GM15510 (cell line): Measurements from ENCODE around the gene PLCB4.

Source experiments
- POLR2A ChIP-seq: IDR thresholded peaks from 3 replicates; pipeline ENCODE4 v1.6.1; 2011; ENCODE audit warnings: borderline replicate concordance; ENCODE audit not compliant: insufficient read length; ENCODE audit errors: extremely low read depth

The PLCB4 gene

DNA sequence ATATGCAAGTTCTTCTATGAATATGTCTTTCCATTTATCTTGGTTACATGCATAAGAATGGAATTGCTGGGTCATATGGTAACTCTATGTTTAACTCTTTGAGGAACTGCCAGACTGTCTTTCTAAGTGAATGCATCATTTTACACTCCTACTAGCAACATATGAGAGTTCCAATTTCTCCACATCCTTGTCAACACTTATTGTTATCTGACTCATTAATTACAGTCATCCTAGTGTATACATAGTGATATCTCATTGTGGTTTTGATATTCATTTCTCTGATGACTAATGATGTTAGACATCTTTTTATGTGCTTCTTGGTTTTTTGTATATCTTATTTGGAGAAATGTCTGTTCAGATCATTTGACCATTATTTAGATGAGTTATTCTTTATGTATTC lies 348.8 kb downstream of the PLCB4 start:
- TF ChIP-seq POLR2A, result no peak

DNA sequence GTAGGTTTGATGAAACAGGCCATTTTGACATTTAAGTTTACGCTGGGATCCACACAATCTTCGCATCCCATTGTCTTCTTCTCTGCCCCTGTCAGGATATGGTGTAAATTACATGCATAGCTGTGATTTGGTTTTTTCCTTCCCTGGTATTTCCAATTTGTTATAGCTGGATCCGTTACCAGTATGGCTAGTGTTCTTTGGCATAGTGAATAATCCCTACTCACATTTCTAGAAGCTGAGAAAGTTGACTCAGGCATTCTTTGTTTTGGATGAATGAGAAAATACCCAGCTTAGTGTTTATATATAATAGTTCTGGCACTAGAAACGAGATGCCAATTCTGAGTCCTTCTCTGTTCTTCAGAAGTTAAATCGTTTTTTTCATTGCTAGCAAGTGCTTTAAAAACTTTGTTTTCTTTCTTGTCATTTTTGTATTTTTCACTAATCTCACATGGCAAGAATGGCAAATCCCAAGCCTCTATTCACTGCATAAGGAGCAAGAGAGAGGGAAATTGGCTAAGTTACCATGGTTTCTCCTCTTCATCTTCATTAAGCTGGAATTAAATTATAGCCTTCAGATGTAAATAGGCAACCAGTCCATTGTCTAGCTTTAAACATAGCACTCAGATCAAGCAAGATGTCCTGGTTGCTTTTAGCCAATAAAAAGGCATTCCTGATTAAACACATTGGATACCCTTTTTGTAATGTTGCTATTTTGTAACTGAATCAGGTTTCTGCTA lies 353.6 kb downstream of the PLCB4 start:
- TF ChIP-seq POLR2A, result no peak

DNA sequence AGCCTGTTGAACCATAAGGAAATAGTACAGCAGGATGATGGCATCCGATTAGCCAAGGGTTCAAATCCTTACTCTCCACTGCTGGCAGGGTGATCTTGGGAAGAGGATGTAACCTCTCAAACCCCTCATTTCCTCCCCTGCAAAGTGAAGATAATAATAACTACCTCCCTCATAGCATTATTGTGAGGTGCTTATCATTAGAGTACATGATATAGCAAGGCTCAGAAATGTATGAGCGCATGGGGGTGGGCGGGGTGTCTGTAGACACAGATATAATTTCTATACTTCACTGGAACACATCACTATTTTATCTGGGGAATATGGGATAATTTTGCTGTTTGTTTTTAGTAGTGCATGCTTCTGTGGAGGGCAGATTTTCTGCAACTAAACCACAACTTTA lies 355.7 kb downstream of the PLCB4 start:
- no peak for TF ChIP-seq POLR2A

DNA sequence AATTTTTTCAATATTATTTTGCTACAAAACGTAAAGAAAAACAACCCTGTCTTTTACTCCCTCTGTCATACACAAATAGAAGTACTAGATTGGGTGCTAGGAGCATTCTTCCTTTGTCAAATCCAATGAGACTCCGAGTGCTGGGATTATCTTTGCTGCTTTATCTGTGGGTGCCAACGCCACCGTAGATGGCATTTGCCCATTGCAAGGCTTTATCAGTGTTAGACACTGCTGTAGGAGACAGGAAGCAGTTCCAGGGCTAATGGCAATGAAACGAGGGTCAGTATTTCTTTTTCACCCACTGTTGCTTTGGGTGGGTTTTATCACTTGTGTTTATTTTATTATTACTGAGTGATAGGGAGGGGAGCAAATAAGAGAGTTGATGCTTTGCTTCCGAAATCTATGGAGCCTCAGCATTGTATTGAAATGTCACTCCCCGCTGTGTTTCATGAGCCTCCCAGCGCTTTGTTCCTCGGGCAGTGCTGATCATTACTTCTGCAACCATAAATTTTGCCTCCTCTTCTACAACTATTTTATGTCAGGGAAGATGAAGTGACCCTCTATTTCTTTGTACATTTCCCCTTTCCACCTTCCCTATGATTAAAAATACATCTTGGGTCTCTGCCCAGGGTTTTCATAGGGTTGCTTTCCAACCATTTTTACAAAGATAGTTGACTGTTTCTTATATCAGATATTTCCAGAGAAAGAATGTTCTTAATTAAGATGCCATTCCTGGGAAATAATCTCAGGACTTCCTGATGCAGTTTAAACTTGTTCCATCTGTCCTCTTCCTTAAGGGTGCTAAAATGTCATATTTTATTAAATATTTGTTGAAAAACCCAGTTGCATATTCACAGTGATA lies 358.8 kb downstream of the PLCB4 start:
- TF ChIP-seq POLR2A, result no peak

DNA sequence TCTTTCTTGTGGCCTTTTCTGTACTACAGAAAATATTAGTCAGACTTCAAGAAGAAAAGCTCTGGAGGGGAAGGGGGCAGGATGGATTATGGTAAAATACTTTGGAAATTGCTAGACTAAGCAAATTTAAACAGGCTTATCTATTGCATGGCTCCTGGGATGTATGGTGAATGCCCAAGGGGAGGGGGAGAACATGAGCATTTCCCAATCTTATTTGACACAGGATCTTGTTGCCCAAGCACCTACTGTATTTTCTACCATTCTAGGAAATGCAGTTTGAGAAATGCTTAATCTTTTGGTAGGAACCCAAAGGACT lies 359.4 kb downstream of the PLCB4 start:
- TF ChIP-seq POLR2A, result no peak

DNA sequence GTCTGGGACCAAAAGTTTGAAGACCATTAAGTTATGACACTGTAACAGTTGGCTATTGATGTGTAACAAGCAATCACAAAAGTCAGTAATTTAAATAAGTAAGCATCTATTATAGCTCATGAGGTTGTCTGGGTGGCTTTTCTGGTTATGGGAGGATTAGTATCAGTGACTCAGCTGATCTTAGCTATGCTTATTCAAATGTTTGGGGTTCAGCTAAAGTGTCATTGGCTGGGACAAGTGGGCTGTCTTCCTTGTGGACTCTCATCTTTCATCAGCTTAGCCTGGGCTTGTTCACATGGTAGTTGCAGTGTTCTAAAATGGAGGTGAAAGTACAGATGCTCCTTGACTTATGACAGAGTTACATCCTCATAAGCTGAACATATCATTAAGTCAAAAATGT lies 370.9 kb downstream of the PLCB4 start:
- no peak for TF ChIP-seq POLR2A

DNA sequence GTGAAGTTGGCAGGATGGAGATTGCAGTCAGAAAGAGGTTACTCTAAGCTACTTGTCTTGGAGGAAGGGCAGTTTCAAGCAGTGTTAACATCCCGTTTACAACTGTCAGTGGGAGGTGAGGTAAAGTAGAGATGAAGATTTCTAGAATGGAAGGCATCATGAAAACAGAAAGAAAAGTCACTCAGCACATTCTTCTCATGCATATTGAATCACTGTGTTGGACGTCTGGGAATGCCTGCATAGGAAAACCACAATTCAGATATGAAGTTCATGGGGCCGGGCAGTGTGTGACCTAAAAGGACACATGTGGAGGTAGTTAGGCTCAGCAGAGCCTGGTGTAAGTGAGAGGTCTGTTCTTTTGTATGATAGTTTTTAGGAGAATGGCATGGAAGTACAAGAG lies 372.0 kb downstream of the PLCB4 start:
- no peak for TF ChIP-seq POLR2A

DNA sequence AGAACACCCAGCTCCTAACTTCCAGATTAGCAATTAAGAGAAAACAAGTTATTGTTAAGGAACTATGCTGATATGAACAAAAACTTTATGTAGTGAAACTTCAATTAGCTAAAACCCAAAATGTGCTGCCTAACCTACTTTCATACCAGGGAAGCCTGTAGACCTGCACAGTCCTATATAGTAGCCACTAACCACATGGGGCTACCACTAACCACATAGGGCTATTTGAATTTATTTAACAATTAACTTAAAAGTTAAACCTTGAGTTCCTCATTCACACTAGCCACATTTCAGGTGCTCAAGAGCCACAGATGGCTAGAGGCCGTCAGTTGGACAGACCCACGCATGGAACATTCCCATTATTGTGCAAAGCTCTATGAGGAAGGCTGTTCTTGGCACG lies 373.1 kb downstream of the PLCB4 start:
- TF ChIP-seq POLR2A, result no peak

DNA sequence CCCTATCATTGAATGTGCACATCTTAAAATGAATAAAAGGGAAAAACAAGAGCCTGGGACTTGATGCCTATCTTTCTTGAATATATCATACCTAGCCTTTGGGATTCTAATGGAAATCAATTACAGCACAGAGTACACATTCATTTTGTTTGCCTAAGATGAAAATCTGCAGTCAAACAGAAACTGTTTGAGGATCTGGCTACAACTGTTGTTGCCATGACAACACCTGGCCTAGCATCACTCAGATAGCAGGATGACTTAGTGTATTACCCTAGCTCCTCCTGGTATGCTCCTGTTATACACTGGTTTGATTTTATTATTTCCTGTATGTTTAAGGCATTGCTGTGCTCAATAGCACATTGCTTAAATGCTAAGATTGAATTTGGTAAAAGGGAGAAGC lies 374.0 kb downstream of the PLCB4 start:
- no peak for TF ChIP-seq POLR2A

DNA sequence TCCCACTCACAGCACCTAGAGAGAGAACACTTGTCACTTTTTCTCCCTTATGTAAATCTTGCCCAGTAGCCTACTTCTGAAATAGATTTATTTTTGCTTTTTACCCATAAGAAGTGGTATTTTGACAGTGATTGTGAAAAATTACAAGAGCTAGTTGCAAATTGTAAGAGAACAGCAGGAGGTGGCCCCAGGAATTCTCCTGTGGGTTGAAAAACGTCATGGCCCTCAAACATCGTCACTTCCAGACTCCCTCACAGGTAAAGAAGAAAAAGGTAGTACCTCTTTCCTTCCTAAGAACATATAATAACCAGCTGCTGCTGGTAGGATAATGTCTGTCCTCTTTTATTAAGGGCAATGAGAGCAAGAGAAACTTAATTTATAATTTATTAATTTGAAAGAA lies 376.0 kb downstream of the PLCB4 start:
- no peak for TF ChIP-seq POLR2A

DNA sequence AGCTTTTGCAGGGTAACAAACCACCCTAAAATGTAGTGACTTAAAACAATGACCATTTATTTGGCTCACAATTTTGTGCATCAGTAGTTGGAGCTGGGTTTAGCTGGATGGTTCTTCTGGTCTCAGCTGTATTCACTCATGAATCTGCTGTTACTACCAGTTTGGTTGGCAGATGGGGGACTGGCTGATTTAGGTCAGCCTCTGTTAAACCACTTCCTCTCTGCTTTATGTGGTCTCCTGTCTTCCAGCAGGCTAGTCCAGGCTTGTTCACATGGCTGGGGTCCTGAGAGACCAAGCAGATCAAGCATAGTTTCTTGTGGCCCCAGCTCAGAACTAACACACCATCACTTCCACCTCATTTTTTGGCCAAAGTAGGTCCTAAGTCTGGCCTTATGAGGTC lies 378.3 kb downstream of the PLCB4 start:
- no peak for TF ChIP-seq POLR2A

DNA sequence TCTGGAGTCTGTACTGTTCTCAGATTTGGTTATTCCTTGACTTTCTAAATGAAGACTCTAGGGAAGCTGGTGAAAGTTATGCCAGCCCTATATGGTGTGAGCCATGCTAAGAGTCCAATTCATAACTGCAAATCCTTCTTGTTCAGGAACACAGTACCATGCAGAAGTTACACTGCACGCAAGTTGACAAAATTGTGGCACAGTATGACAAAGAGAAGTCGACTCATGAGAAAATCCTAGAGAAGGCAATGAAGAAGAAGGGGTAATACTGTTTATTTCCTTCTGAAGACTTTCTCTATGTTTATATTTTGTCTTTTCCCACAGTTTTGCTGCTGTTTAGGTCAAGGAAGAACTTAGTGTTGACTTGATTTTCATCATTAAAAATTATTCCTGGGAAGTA lies 384.3 kb downstream of the PLCB4 start:
- no peak for TF ChIP-seq POLR2A

DNA sequence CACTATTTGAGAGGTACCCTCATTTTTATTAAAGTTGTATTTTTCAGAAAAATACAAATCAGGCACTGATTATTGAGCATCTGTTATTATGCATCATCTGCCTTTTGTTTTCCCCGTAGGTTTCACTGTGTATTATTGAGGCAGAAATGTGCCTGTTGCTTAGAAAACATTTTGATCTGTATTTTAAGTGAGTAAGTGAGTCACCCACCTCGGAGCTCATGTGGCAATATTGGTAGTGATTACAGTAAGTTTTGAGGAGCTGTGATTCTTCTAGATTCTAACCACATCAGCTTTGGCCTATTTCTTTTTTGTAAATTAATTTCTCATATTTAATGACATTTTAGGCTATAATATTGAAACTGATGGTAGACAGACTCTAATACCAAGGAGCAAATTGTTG lies 385.9 kb downstream of the PLCB4 start:
- no peak for TF ChIP-seq POLR2A

DNA sequence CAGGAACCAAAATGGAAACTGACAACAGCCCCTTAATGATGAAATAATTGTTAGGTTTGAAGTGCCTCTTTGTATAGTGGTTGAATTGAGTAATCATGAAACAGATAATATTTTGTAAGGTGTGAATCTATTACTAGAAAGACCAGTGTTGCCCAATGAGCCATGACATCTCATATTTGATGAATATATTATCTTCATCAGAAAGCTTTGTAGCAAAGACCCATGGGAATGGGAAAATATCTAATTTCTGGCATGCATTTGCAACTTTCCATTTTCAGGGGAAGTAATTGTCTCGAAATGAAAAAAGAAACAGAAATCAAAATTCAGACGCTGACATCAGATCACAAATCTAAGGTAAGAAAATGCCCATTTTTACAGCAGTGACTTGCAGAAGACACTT lies 388.2 kb downstream of the PLCB4 start:
- no peak for TF ChIP-seq POLR2A

DNA sequence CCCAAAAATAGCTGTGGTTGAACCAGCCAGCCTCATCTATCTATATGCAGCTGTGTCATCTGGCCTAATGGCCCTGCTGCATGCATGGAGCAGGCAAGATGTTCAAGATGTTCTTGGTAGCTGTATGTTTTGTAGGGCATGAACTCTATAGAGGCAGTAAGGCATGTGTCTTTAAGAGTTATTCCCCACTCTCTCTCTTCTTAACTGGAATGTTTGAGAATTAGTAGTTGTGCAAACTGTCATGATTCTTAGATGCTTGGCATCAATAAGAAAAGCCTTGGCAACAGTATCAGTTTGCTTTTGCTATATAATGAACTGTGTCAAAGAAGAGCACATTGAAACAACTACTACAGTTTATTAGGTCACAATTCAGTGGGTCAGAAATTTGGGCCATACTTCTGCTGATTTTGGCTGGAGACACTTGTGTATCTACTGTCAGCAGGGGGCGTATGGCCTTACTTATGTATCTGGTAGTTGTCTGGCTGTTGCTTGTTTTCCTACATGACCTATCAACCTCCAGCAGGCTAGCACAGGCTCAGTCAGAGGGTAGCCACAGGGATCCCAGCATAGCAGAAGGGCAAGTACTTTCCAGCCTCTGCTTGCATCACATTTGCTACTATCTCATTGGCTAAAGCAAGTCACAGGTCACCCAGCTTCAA lies 389.4 kb downstream of the PLCB4 start:
- TF ChIP-seq POLR2A, result no peak

DNA sequence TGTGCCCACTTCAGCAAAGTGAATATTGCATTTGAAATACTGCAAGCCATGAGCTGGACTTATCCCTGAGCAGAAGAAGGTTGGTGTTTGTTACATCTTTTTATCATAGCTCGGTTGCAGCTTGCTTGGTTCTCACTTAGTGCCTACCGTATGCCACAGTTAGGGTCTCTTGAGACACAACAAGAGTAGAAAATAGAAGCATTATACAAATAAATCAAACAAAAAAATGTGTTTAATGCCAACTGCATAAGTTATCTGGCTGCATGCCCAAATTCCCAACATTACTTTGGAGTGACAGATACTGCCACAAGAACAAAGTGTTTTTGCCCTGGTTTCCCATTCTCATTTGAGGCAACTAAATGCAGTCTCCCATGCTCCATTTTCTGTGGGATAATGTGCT lies 391.6 kb downstream of the PLCB4 start:
- no peak for TF ChIP-seq POLR2A

DNA sequence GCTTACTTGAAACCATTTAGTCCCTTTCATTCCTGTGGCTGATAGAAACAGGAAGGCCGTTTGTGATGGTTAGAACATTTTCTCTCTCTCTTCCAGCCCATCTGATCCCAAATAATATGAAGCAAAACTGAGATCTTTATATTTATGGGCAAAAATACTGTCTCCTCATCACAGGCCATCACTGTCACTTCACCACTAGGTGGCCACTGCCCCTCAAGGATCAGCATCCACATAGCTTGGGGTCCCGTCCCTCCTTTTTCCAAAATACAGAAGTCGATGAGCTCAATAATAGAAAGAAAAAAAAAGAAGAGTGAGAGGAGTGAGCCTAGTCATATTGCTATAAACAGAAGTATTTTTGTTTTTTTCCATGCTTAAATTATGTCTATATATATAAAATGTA lies 399.1 kb downstream of the PLCB4 start:
- TF ChIP-seq POLR2A, result no peak

DNA sequence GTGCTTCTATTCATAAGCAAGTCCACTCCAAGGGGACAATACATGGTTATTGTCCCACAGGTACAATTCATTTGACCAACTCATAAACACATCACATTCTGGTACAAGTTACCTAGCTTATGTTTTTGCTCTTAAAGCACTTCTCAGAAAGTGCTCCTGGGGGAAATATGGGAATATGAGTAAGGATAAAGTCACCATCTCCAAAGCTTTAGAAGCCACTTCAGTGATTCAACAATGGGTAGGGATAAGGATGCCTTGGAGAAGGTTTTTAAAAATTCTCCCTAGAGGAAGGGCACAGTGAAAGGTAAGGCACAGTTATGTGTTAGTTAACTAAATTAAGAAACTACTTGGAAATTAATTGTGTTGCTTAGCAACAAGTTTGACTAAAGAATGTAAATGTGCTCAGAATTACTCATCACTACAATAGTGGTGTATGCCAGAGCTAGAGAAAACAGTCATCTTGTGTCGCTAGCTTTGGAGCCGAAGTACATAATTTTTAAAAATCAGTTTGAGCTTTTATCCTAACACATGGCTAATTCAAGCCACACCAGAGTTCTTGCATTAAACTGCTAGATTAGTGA lies 406.0 kb downstream of the PLCB4 start:
- no peak for TF ChIP-seq POLR2A
